ENCODE measurements around the gene PSMD1. TPM values are rescaled to one million over a fixed set of nuclear protein-coding genes. Genes with fewer than 3 reads are reported as not detected.

Gene PSMD1
- total RNA-seq, 8 experiments from 2014 or later, result 58.1 to 131 (median 93.1) TPM

DNA sequence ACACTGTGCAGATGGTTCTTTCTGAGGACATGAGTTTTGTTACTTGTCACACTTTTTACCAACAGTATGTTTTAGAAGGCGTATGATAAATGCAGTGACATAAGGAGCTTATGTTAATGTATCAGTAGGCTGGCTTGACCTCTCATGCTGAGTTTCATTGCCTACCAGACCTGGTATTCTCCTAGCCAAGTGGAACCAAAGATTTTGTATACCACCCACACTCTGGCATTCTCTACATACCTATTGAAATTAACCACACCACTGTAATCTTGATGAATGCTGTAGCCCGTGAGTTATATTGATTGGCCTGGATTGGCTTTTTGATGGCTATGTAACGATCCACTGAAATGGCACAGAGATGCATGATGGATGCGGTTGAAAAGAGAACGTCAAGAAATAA, 56.8 kb downstream of the PSMD1 start:
- no peak overlapping the region for H3K27ac ChIP-seq

DNA sequence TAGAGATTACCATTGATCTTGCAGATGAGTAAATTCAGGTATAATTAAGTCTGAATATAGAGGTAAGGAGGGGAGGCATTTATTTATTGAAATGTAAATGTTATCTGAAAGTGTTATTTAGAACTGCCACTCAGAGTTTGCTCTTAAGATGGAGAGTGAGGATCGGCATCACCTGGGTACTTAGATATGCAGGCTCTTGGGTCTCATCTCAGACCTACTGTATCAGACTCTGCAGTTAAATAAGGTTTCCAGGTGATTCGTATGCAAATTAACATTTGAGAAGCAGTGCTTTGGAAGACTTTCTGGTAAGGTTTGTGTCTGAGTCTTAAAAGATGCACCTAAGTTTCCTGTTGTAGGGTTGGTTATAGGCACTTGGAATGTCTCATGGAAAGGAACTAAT, 59.0 kb downstream of the PSMD1 start:
- Histone ChIP-seq H3K4me3 (no peak overlapping the region), H3K4me1 (replicated peaks in 1 of 2) (no peaks in the 10 kb centered on the region), H3K27ac (no peak overlapping the region)
- in situ Hi-C loops (cut with MboI; ENCODE audit: low pct_unique_long_range_greater_than_20kb in 2 of 9, low sequenced_read_pairs in 9 of 9, unreplicated experiment in 9 of 9), result loop anchor here in 3 of 9 experiments (25.0 kb wide), 2 partner anchors 297 to 322 kb away; no protein-coding TSS in a partner anchor
- 50 to 100% (median 80%) methylated on average over 1 to 2 of the region's 2 CpGs; no CpG with 5 or more reads in 1 of the 10 experiments for whole genome bisulfite sequencing, 10 experiments
- no peak for ATAC-seq (replicated peaks in 6 of 8)

More for the DNA sequence above, 56.8 kb downstream of the PSMD1 start:
- in situ Hi-C loops (cut with MboI; ENCODE audit: low pct_unique_long_range_greater_than_20kb in 2 of 9, low sequenced_read_pairs in 9 of 9, unreplicated experiment in 9 of 9), result loop anchor here in 3 of 9 experiments (25.0 kb wide), 2 partner anchors 299 to 324 kb away; no protein-coding TSS in a partner anchor
- H3K4me3 ChIP-seq, result no peak overlapping the region
- 41 to 100% (median 80%) methylated on average over 1 to 5 of the region's 5 CpGs; no CpG with 5 or more reads in 1 of the 10 experiments for WGBS, 10 experiments
- ATAC-seq (replicated peaks in 6 of 8), result no peak
- H3K4me1 ChIP-seq (replicated peaks in 1 of 2), result no peaks in the 10 kb centered on the region

DNA sequence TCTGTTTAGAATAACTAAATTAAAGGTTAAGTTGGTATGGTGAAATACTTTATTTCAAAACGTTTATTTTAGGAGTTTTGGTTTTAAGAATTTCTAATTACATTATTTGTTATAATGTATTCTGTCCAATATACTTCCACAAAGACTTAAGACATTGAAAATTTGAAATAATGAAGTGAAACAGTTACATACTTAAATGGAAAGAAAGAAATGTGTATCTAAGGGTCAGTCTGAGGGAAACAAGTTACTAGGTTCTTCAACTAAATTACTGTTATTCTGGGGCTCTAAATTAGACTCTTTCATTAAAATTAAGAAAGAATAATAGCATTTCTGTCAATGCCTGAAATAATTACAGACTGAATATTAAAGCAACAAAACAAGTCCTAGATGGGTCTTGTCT, 60.5 kb downstream of the PSMD1 start:
- ATAC-seq (replicated peaks in 6 of 8), result no peak
- Histone ChIP-seq H3K4me1 (replicated peaks in 1 of 2) (no peaks in the 10 kb centered on the region), H3K27ac (no peak overlapping the region), H3K4me3 (no peak overlapping the region)
- WGBS, 10 experiments, result 0 to 30% (median 14%) methylated on average over 1 of the region's 1 CpG
- in situ Hi-C loops (cut with MboI; ENCODE audit: low pct_unique_long_range_greater_than_20kb in 2 of 9, low sequenced_read_pairs in 9 of 9, unreplicated experiment in 9 of 9), result loop anchor here in 3 of 9 experiments (25.0 kb wide), 2 partner anchors 295 to 320 kb away; no protein-coding TSS in a partner anchor

DNA sequence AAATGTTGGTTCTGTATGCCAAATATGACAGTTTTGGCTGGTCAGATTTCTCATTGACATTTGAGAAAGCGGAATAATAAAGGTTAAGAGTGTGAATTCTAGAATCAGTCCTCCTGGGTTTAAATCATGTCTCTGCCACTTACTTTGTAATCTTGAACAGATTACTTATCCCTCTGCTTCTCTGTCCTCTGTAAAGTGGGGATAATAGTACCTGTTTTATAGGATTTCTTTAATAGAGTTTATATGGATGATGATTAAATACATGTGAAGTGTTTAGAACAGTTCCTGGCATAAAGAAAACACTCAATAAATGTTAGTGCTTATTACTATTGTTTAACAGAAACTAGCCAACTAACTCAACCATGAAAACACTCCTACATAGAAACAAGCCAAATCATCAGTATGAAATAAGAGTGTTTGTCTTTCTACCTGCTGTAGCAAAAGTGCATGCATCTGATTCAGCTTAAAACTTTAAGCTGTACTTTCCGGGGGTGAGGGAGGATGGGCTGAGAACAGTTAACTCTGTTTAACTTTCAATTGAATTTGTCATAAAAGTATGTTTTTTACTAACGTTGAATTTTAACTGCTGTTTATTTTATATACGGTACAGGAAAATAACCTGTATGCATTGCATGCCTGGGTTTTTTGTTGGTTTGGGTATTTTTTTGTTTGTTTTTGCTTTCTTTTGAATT, 61.4 kb downstream of the PSMD1 start:
- H3K4me1 ChIP-seq (replicated peaks in 1 of 2), result no peaks in the 10 kb centered on the region
- in situ Hi-C loops (cut with MboI; ENCODE audit: low pct_unique_long_range_greater_than_20kb in 2 of 9, low sequenced_read_pairs in 9 of 9, unreplicated experiment in 9 of 9), result loop anchor here in 3 of 9 experiments (25.0 kb wide), 2 partner anchors 294 to 319 kb away; no protein-coding TSS in a partner anchor
- H3K4me3 ChIP-seq, result no peak overlapping the region
- ATAC-seq (replicated peaks in 6 of 8), result no peak
- H3K27ac ChIP-seq, result no peak overlapping the region
- 44 to 88% (median 84%) methylated on average over 2 to 4 of the region's 4 CpGs; no CpG with 5 or more reads in 1 of the 10 experiments for WGBS, 10 experiments

DNA sequence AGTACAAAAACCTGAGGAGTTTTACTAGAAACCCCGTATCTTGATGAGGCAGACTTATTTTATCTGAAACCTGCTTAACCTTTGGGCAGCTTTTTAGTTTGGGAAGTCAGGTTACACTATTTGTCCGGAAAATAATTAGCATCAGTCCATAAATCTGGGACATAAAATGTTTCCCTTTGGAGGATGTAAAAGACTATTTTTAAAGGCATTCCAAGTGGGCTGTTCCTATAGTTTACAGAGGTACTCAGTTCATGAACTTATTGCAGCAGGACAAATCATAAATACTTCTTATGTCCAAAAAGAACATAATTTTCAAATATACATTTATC, 61.9 kb downstream of the PSMD1 start:
- in situ Hi-C loops (cut with MboI; ENCODE audit: low pct_unique_long_range_greater_than_20kb in 2 of 9, low sequenced_read_pairs in 9 of 9, unreplicated experiment in 9 of 9), result loop anchor here in 3 of 9 experiments (25.0 kb wide), 2 partner anchors 294 to 319 kb away; no protein-coding TSS in a partner anchor
- no peak for ATAC-seq (replicated peaks in 6 of 8)
- 50 to 100% (median 90%) methylated on average over 1 to 2 of the region's 2 CpGs for WGBS, 10 experiments
- Histone ChIP-seq H3K27ac (no peak overlapping the region), H3K4me3 (no peak overlapping the region), H3K4me1 (replicated peaks in 1 of 2) (peaks cover 2 to 3% of the 10 kb centered on the region in 2 donors)

DNA sequence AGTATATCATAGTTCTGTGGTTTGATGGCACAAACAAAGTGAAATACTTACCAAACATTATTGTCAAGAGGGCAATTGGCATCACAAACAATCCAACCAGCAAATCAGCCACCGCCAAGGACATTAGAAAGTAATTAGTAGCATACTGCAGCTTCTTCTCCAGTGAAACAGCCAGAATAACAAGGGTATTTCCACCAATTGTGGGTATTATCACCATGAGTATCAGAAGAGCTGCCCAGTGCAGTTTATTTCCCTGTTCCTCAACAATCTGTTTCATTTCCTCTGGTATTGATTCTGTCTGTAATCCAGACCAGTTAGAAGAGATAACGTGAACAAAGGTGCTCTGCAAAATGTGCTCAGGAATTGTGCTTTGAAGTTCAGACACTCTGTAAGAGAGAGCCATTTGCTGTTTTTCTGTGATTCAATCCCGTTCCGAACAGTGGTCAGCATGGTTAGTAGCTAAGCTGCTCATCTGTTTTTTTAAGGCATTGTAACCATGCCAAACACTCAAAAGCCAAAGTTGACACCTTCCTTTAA, 66.8 kb downstream of the PSMD1 start:
- Histone ChIP-seq H3K4me3 (no peak overlapping the region), H3K27ac (no peak overlapping the region), H3K4me1 (replicated peaks in 1 of 2) (peaks cover 9 to 10% of the 10 kb centered on the region in 2 donors)
- 0 to 93% (median 56%) methylated on average over 1 to 4 of the region's 4 CpGs; no CpG with 5 or more reads in 1 of the 10 experiments for WGBS, 10 experiments
- peak in 2 of 8 experiments; percentile 25 to 79 for ATAC-seq (replicated peaks in 6 of 8)
- in situ Hi-C loops (cut with MboI; ENCODE audit: low pct_unique_long_range_greater_than_20kb in 2 of 9, low sequenced_read_pairs in 9 of 9, unreplicated experiment in 9 of 9), result loop anchor here in 3 of 9 experiments (25.0 kb wide), 2 partner anchors 289 to 314 kb away; no protein-coding TSS in a partner anchor

DNA sequence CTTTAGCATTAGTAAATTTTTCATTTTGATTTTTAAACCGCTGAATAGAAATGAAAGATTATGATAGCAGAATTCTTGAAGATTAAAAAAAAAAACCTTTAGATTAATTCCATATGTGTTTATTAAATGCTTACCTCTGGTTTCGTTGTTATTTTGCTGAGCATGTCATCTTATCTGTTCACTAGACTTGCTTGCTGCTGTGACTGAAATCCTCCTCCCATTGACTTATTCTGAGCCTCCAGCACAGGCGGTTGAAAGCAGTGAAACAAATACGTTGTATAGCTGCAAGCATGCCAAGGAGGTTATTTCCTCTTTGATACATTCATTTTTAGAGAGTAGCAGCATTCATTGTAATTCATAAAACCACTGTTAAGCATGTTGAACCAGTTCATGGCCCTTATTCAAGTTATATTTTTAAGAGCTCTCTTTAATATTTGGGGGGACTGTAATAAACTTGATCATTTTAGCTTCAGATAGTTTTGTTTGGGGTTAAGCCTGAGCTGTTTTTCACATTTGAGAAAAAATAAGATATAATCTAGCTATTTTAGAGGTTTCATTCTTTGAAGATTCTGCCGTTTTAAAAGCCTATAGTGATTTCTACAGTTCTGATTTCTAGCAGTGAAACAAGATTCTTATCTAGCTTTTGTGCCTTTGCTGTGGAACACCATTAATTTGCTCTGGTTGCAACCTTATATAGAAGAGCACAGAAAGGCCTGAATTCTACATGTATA, 68.3 kb downstream of the PSMD1 start, which contains the start of gene HTR2B:
TSS of gene HTR2B (minus strand) at position 205 of the 731 bp plus-strand sequence. CDS start 1,278 bp downstream, outside the sequence.
- 30 to 91% (median 55%) methylated on average over 2 to 5 of the region's 5 CpGs for WGBS, 10 experiments
- Histone ChIP-seq H3K4me1 (replicated peaks in 1 of 2) (peaks cover 9 to 10% of the 10 kb centered on the region in 2 donors), H3K27ac (no peak within 1 kb of the TSS), H3K4me3 (no peak within 1 kb of the TSS)
- in situ Hi-C loops (cut with MboI; ENCODE audit: low pct_unique_long_range_greater_than_20kb in 2 of 9, low sequenced_read_pairs in 9 of 9, unreplicated experiment in 9 of 9), result loop anchor here in 3 of 9 experiments (25.0 kb wide), 2 partner anchors 287 to 312 kb away; no protein-coding TSS in a partner anchor
- peak in 2 of 8 experiments; percentile 24 to 59 for ATAC-seq (replicated peaks in 6 of 8)

DNA sequence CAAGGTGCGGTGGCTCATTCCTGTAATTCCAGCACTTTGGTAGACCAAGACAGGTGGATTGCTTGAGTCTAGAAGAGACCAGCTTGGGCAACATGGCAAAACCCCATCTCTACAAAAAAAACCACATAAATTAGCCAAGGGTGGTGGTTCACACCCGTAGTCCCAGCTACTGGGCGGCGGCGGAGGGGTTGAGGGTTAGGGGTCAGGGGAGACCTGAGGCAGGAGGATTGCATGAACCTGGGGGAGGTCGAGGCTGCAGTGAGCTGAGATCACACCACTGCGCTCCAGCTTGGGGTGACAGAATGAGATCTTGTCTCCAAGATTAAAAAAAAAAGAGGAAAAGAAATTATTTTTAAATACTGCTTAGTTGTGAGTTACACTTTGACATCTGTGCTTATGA, 69.5 kb downstream of the PSMD1 start:
- WGBS, 10 experiments, result 80 to 100% (median 96%) methylated on average over 1 to 5 of the region's 7 CpGs; no CpG with 5 or more reads in 4 of the 10 experiments

DNA sequence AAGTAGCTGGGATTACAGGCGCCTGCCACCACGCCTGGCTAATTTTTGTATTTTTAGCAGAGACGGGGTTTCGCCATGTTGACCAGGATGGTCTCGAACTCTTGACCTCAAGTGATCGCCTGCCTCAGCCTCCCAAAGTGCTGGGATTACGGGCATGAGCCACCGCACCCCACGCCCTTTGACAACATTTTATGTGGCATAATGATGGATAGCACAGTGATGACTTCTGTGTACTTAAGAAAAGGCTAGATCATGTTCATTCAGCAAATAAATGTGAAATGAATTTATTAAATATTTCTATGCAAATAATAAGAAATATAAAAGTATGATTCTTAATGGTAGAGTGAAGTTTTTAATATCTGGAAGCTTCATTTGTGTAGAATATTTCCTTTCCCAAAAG, 70.8 kb downstream of the PSMD1 start:
- Histone ChIP-seq H3K4me3 (no peak overlapping the region), H3K27ac (no peak overlapping the region), H3K4me1 (replicated peaks in 1 of 2) (peaks cover 9 to 10% of the 10 kb centered on the region in 2 donors)
- WGBS, 10 experiments, result 92 to 100% (median 100%) methylated on average over 1 to 7 of the region's 9 CpGs; no CpG with 5 or more reads in 3 of the 10 experiments
- in situ Hi-C loops (cut with MboI; ENCODE audit: low pct_unique_long_range_greater_than_20kb in 2 of 9, low sequenced_read_pairs in 9 of 9, unreplicated experiment in 9 of 9), result no loop called here
- no peak for ATAC-seq (replicated peaks in 6 of 8)

More for the DNA sequence above, 69.5 kb downstream of the PSMD1 start:
- no peak overlapping the region for H3K4me3 ChIP-seq
- no peak for ATAC-seq (replicated peaks in 6 of 8)
- no peak overlapping the region for H3K27ac ChIP-seq
- H3K4me1 ChIP-seq (replicated peaks in 1 of 2), result peaks cover 9 to 10% of the 10 kb centered on the region in 2 donors
- in situ Hi-C loops (cut with MboI; ENCODE audit: low pct_unique_long_range_greater_than_20kb in 2 of 9, low sequenced_read_pairs in 9 of 9, unreplicated experiment in 9 of 9), result no loop called here

DNA sequence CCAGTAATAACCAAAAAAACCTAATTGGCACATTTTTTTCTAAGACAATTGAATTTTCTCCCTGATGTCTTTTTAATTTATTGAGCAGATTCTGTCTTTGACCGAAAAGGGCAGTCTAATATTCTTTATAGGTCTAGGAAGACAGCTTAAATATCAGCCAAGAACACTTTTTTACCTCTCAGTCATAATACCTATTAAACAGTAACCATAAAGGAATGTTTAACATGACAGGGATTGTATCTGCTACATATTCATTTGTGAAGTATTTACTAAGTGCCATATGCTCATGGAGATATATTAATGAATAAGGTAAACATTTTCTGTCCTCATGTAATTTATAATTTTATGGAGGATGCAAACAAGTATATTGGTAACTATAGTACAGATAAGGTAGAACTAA, 71.3 kb downstream of the PSMD1 start:
- in situ Hi-C loops (cut with MboI; ENCODE audit: low pct_unique_long_range_greater_than_20kb in 2 of 9, low sequenced_read_pairs in 9 of 9, unreplicated experiment in 9 of 9), result no loop called here
- 83 to 100% (median 94%) methylated on average over 1 of the region's 1 CpG; no CpG with 5 or more reads in 1 of the 10 experiments for WGBS, 10 experiments
- no peak overlapping the region for H3K27ac ChIP-seq
- no peak overlapping the region for H3K4me3 ChIP-seq
- ATAC-seq (replicated peaks in 6 of 8), result no peak
- peaks cover 9 to 10% of the 10 kb centered on the region in 2 donors for H3K4me1 ChIP-seq (replicated peaks in 1 of 2)

DNA sequence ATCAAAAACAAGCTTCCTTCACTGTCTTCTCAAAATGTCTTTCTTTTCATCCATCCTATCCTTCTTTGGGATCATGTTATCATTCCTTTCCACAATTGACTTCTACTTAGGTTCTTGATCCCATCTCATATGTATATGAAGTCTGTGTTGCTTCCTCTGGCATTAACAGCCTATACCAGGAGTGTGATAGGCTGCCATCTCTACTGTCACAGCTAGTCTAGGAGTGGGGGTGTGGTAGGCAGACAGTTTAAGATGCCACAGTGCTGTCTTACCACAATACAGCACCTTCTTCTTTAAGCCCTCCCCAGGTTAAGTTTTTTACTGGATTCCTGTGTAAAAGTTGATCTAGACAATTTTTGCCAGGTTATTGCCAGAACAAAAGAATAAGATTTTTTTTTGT, 71.9 kb downstream of the PSMD1 start:
- in situ Hi-C loops (cut with MboI; ENCODE audit: low pct_unique_long_range_greater_than_20kb in 2 of 9, low sequenced_read_pairs in 9 of 9, unreplicated experiment in 9 of 9), result no loop called here
- ATAC-seq (replicated peaks in 6 of 8), result peak in 1 of 8 experiments; percentile 18
- H3K27ac ChIP-seq, result no peak overlapping the region
- H3K4me3 ChIP-seq, result no peak overlapping the region
- peaks cover 6 to 8% of the 10 kb centered on the region in 2 donors for H3K4me1 ChIP-seq (replicated peaks in 1 of 2)

DNA sequence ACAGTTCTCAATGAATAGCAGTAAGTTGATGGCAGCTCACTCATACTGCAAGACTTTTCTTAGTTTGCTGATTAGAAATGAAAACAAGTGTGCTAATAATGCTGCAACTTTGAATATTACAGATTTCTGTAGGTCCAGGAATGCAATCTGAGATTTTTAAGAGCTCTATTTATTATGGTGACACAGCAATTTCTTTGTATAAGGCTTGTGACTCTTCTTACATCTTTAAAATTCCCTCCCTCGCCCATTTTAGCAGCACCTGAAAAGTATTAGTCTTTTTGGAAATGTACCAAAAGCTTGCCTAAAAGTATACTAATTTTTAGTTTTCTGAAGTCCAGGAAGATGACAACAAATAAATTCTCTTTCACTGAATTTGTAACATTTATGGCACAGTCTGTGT, 72.5 kb downstream of the PSMD1 start:
- Histone ChIP-seq H3K4me3 (no peak overlapping the region), H3K4me1 (replicated peaks in 1 of 2) (peaks cover 3 to 5% of the 10 kb centered on the region in 2 donors), H3K27ac (no peak overlapping the region)
- in situ Hi-C loops (cut with MboI; ENCODE audit: low pct_unique_long_range_greater_than_20kb in 2 of 9, low sequenced_read_pairs in 9 of 9, unreplicated experiment in 9 of 9), result no loop called here
- no peak for ATAC-seq (replicated peaks in 6 of 8)
- WGBS, 10 experiments, result 33 to 100% (median 90%) methylated on average over 1 of the region's 1 CpG; no CpG with 5 or more reads in 3 of the 10 experiments

Measured in motor neuron (in vitro differentiated cells).